GM23338 (cell line): Measurements from ENCODE around the gene OPRM1. TPM values are rescaled to one million over a fixed set of nuclear protein-coding genes. Genes with fewer than 3 reads are reported as not detected.

Experiments
- ATAC-seq: fragments of 200-7000 bp; cut with Tn5 transposase; 3 replicates; pipeline ENCODE4 v1.9.1; 2020
- DNase-seq: peaks from one replicate; pipeline ENCODE4 v3.0.0-alpha.2; 2015; ENCODE audit warnings: low spot score
- H2AFZ ChIP-seq: fragments of 200-600 bp; sonication (generic); 2 replicates; pipeline ENCODE4 v1.8.0; 2016; ENCODE audit warnings: antibody characterized with exemption, mild to moderate bottlenecking, moderate library complexity
- H3F3A ChIP-seq: fragments of 200-600 bp; sonication (generic); replicated peaks from 2 replicates; pipeline ENCODE4 v1.8.0; 2017; ENCODE audit warnings: antibody characterized with exemption, mixed run types, low read depth
- H3K27ac ChIP-seq: fragments of 200-600 bp; sonication (generic); 2 replicates; pipeline ENCODE4 v1.6.1; 2016; ENCODE audit warnings: low read depth
- H3K27me3 ChIP-seq: fragments of 200-600 bp; sonication (generic); 2 replicates; pipeline ENCODE4 v1.8.0; 2016; ENCODE audit warnings: mild to moderate bottlenecking, mixed run types, moderate library complexity; ENCODE audit not compliant: insufficient read depth
- H3K36me3 ChIP-seq: fragments of 200-600 bp; sonication (generic); 2 replicates; pipeline ENCODE4 v1.8.0; 2016; ENCODE audit warnings: mild to moderate bottlenecking; ENCODE audit not compliant: insufficient read depth
- H3K4me1 ChIP-seq: fragments of 200-600 bp; sonication (generic); 2 replicates; pipeline ENCODE4 v1.8.0; 2016; ENCODE audit warnings: mild to moderate bottlenecking, moderate library complexity; ENCODE audit not compliant: insufficient read depth
- H3K4me2 ChIP-seq: fragments of 200-600 bp; sonication (generic); 2 replicates; pipeline ENCODE4 v1.7.1; 2017; ENCODE audit warnings: mixed run types
- H3K4me3 ChIP-seq: fragments of 200-600 bp; sonication (generic); 2 replicates; pipeline ENCODE4 v1.6.1; 2016; ENCODE audit warnings: mixed run types
- H3K79me2 ChIP-seq: fragments of 200-600 bp; sonication (generic); replicated peaks from 2 replicates; pipeline ENCODE4 v1.8.0; 2017; ENCODE audit warnings: mild to moderate bottlenecking; ENCODE audit not compliant: insufficient read depth
- H3K9me2 ChIP-seq: fragments of 200-600 bp; sonication (generic); 2 replicates; pipeline ENCODE4 v1.8.0; 2017; ENCODE audit not compliant: insufficient read depth
- H4K20me1 ChIP-seq: fragments of 200-600 bp; sonication (generic); replicated peaks from 2 replicates; pipeline ENCODE4 v1.8.0; 2017; ENCODE audit warnings: mild to moderate bottlenecking; ENCODE audit not compliant: insufficient read depth
- H3K27ac Mint-ChIP-seq: 2 replicates; pipeline ENCODE4 v1.8.0; 2020; ENCODE audit warnings: inconsistent platforms, mild to moderate bottlenecking, moderate library complexity, mixed read lengths
- H3K27me3 Mint-ChIP-seq: 3 replicates; pipeline ENCODE4 v1.8.0; 2022; ENCODE audit warnings: low read depth, mild to moderate bottlenecking, moderate library complexity, mixed read lengths, inconsistent platforms; ENCODE audit not compliant: insufficient read depth, poor library complexity
- H3K36me3 Mint-ChIP-seq: 3 replicates; pipeline ENCODE4 v1.8.0; 2021; ENCODE audit warnings: low read depth, mild to moderate bottlenecking, inconsistent platforms, moderate library complexity, mixed read lengths
- H3K4me1 Mint-ChIP-seq: 3 replicates; pipeline ENCODE4 v1.8.0; 2020; ENCODE audit warnings: mild to moderate bottlenecking, inconsistent platforms, mixed read lengths
- H3K4me3 Mint-ChIP-seq: 3 replicates; pipeline ENCODE4 v1.8.0; 2021; ENCODE audit warnings: moderate library complexity, mild to moderate bottlenecking, inconsistent platforms, mixed read lengths
- H3K9me3 Mint-ChIP-seq: 3 replicates; pipeline ENCODE4 v1.8.0; 2020; ENCODE audit warnings: moderate library complexity, mild to moderate bottlenecking, inconsistent platforms, mixed read lengths
- CREB1 ChIP-seq: fragments of 250-450 bp; sonication (Bioruptor Pico); IDR thresholded peaks from 2 replicates; pipeline ENCODE4 v1.5.0; 2020; ENCODE audit warnings: low read depth, mild to moderate bottlenecking, moderate library complexity
- ETS1 ChIP-seq: IDR thresholded peaks from 2 replicates; pipeline ENCODE4 v1.6.1; 2016; ENCODE audit warnings: antibody characterized with exemption
- EZH2 ChIP-seq: fragments of 200-600 bp; sonication (generic); IDR thresholded peaks from one replicate; pipeline ENCODE4 v1.8.0; 2017; ENCODE audit warnings: antibody characterized with exemption, mild to moderate bottlenecking, low read depth; ENCODE audit not compliant: unreplicated experiment
- EZH2phosphoT487 ChIP-seq: fragments of 200-600 bp; sonication (generic); IDR thresholded peaks from one replicate; pipeline ENCODE4 v1.8.1; 2018; ENCODE audit warnings: antibody characterized with exemption; ENCODE audit not compliant: unreplicated experiment
- JUNB ChIP-seq: IDR thresholded peaks from one replicate; pipeline ENCODE4 v1.6.1; 2016; ENCODE audit warnings: antibody characterized with exemption; ENCODE audit not compliant: unreplicated experiment
- NANOG ChIP-seq: IDR thresholded peaks from 2 replicates; pipeline ENCODE4 v1.6.1; 2016; ENCODE audit warnings: antibody characterized with exemption, borderline replicate concordance
- STAT1 ChIP-seq: IDR thresholded peaks from one replicate; pipeline ENCODE4 v1.6.1; 2016; ENCODE audit warnings: antibody characterized with exemption; ENCODE audit not compliant: unreplicated experiment
- ZNF114 ChIP-seq: fragments of 250-450 bp; sonication (Bioruptor Pico); IDR thresholded peaks from 2 replicates; pipeline ENCODE4 v1.5.0; 2020; ENCODE audit warnings: mild to moderate bottlenecking, moderate library complexity
- ZNF331 ChIP-seq: fragments of 250-450 bp; sonication (Bioruptor Pico); IDR thresholded peaks from 2 replicates; pipeline ENCODE4 v1.5.0; 2020; ENCODE audit warnings: low read depth, mild to moderate bottlenecking, moderate library complexity
- ZNF462 ChIP-seq: fragments of 250-450 bp; sonication (Bioruptor Pico); IDR thresholded peaks from 2 replicates; pipeline ENCODE4 v1.5.0; 2020; ENCODE audit warnings: mild to moderate bottlenecking, moderate library complexity
- polyA plus RNA-seq: library from polyadenylated mRNA; unstranded; fragments of >200 nt; fragmentation: Nextera tagmentation; extraction: Ambion mirVana; gene quantifications from 2 replicates; pipeline ENCODE4 v1.2.1, GENCODE V29; 2016
- total RNA-seq: library from RNA; depleted of rRNA; stranded (reverse); fragments of >200 nt; shearing (Covaris generic); gene quantifications from 2 replicates; pipeline ENCODE4 v1.2.3, GENCODE V29; 2014
- TF ChIP-seq, protein P1 (sequence below), 2 experiments: fragments of 200-600 bp in 1 of 2; sonication (generic) in 1 of 2; conservative IDR thresholded peaks; 2 replicates each; pipeline versions ENCODE4 v1.5.1 to v1.6.1; 2016 to 2017; ENCODE audit warnings: antibody characterized with exemption in 2 of 2, low read depth in 2 of 2, mild to moderate bottlenecking in 2 of 2, moderate library complexity in 1 of 2

OPRM1 gene
- total and polyA plus RNA-seq, 2 experiments from 2014 or later, result 0.52 TPM; not detected in 1

DNA sequence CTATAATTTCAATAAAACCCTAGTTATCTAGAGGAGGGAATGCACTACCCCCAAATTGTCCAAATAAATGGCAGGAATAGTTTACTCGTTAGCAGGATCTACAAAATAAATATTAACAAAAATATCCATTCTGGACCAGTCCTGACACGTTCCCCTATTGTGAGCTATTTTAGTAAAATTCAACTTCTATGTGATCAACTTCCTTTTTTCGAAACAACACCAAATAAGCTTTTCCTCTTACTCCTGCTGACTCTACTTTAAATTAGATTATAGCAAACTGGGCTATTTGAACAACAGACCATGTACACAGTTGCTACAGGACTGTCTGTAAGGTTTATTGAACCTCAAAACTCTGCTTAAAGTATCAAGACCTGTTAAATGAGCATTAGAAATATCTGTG, 163.3 kb downstream of the OPRM1 start:
- Histone ChIP-seq H3F3A (no peaks in the 10 kb centered on the region), H3K79me2 (no peaks in the 10 kb centered on the region), H3K36me3 (no peaks in the 10 kb centered on the region), H3K4me1 (no peaks in the 10 kb centered on the region), H3K4me3 (no peak overlapping the region), H3K27me3 (no peaks in the 10 kb centered on the region), H3K27ac (no peak overlapping the region), H3K9me2 (0 out of 2 replicates have a peak, but pooled peaks cover 5% of the 10 kb centered on the region), H2AFZ (no peak overlapping the region), H4K20me1 (no peaks in the 10 kb centered on the region), H3K4me2 (no peak overlapping the region)
- H3K27ac Mint-ChIP-seq, result no peak overlapping the region
- no peaks in the 10 kb centered on the region for H3K36me3 Mint-ChIP-seq
- ATAC-seq (no peak), DNase-seq (no peak)
- H3K4me3 Mint-ChIP-seq, result no peak overlapping the region
- H3K27me3 Mint-ChIP-seq, result no peaks in the 10 kb centered on the region
- TF ChIP-seq ETS1 (no peak), ZNF331 (CRISPR knock-in tag) (no peak), ZNF462 (CRISPR knock-in tag) (no peak), EZH2phosphoT487 (no peak), JUNB (no peak), EZH2 (no peak), CREB1 (CRISPR knock-in tag) (no peak), ZNF114 (CRISPR knock-in tag) (no peak), STAT1 (no peak), NANOG (no peak)
- TF ChIP-seq, protein P1, sequence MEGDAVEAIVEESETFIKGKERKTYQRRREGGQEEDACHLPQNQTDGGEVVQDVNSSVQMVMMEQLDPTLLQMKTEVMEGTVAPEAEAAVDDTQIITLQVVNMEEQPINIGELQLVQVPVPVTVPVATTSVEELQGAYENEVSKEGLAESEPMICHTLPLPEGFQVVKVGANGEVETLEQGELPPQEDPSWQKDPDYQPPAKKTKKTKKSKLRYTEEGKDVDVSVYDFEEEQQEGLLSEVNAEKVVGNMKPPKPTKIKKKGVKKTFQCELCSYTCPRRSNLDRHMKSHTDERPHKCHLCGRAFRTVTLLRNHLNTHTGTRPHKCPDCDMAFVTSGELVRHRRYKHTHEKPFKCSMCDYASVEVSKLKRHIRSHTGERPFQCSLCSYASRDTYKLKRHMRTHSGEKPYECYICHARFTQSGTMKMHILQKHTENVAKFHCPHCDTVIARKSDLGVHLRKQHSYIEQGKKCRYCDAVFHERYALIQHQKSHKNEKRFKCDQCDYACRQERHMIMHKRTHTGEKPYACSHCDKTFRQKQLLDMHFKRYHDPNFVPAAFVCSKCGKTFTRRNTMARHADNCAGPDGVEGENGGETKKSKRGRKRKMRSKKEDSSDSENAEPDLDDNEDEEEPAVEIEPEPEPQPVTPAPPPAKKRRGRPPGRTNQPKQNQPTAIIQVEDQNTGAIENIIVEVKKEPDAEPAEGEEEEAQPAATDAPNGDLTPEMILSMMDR (conservative IDR thresholded peaks at IDR 0.05; ENCODE audit: low read depth in 2 of 2), result no peak
- H3K4me1 Mint-ChIP-seq, result no peaks in the 10 kb centered on the region
- H3K9me3 Mint-ChIP-seq, result no peaks in the 10 kb centered on the region
